Mesendoderm (in vitro differentiated cells): ENCODE measurements around the gene SERINC4.

ENCODE experiments used
- DNase-seq: peaks from one replicate; pipeline ENCODE4 v3.0.0; 2013
- H2AK5ac ChIP-seq: 2 replicates; pipeline ENCODE4 v1.6.1; 2013; ENCODE audit warnings: low read length, inconsistent platforms
- H2BK120ac ChIP-seq: 2 replicates; pipeline ENCODE4 v1.6.1; 2013; ENCODE audit warnings: low read depth, mild to moderate bottlenecking, low read length, moderate library complexity, mixed read lengths
- H2BK15ac ChIP-seq: replicated peaks from 2 replicates; pipeline ENCODE4 v1.6.1; 2013; ENCODE audit warnings: low read depth, mild to moderate bottlenecking, moderate library complexity
- H2BK5ac ChIP-seq: 2 replicates; pipeline ENCODE4 v1.6.1; 2013; ENCODE audit warnings: low read length, inconsistent platforms
- H3K18ac ChIP-seq: 2 replicates; pipeline ENCODE4 v1.6.1; 2013; ENCODE audit warnings: mild to moderate bottlenecking, low read length, mixed read lengths
- H3K23ac ChIP-seq: one replicate; pipeline ENCODE4 v1.6.1; 2013; ENCODE audit warnings: low read length
- H3K27ac ChIP-seq: 2 replicates; pipeline ENCODE4 v1.5.1; 2013; ENCODE audit warnings: low read depth, mild to moderate bottlenecking, inconsistent platforms, low read length, moderate library complexity
- H3K27me3 ChIP-seq: 2 replicates; pipeline ENCODE4 v1.6.1; 2013; ENCODE audit warnings: low read length, control low read depth, mild to moderate bottlenecking, inconsistent platforms; ENCODE audit not compliant: insufficient read depth, poor library complexity
- H3K36me3 ChIP-seq: 2 replicates; pipeline ENCODE4 v1.6.1; 2013; ENCODE audit warnings: low read length, inconsistent platforms; ENCODE audit not compliant: control insufficient read depth, insufficient read depth
- H3K4ac ChIP-seq: one replicate; pipeline ENCODE4 v1.6.1; 2013; ENCODE audit warnings: low read depth, mild to moderate bottlenecking, low read length, moderate library complexity
- H3K4me1 ChIP-seq: 2 replicates; pipeline ENCODE4 v1.6.1; 2013; ENCODE audit warnings: low read depth, low read length, inconsistent platforms; ENCODE audit not compliant: control insufficient read depth
- H3K4me2 ChIP-seq: 2 replicates; pipeline ENCODE4 v1.6.1; 2013; ENCODE audit warnings: low read length
- H3K4me3 ChIP-seq: 2 replicates; pipeline ENCODE4 v1.5.1; 2013; ENCODE audit warnings: mild to moderate bottlenecking, low read length
- H3K56ac ChIP-seq: one replicate; pipeline ENCODE4 v1.6.1; 2013; ENCODE audit warnings: low read length
- H3K79me1 ChIP-seq: 2 replicates; pipeline ENCODE4 v1.6.1; 2013; ENCODE audit warnings: low read length, inconsistent platforms
- H3K79me2 ChIP-seq: 2 replicates; pipeline ENCODE4 v1.6.1; 2013; ENCODE audit warnings: mild to moderate bottlenecking, low read length; ENCODE audit not compliant: control insufficient read depth, insufficient read depth
- H3K9ac ChIP-seq: 2 replicates; pipeline ENCODE4 v1.6.1; 2013; ENCODE audit warnings: low read length, inconsistent platforms
- H4K5ac ChIP-seq: one replicate; pipeline ENCODE4 v1.6.1; 2013; ENCODE audit warnings: low read length
- H4K8ac ChIP-seq: one replicate; pipeline ENCODE4 v1.6.1; 2013; ENCODE audit warnings: low read depth, mild to moderate bottlenecking, control low read depth, low read length, moderate library complexity
- WGBS: extraction: QIAGEN DNeasy Blood & Tissue Kit; methylation state at CpG from one replicate; pipeline ENCODE4 v1.1.7; 2013; ENCODE audit warnings: low lambda C conversion rate, missing lambda C conversion rate; ENCODE audit not compliant: insufficient coverage; ENCODE audit errors: extremely low coverage; 5-methylcytosine and 5-hydroxymethylcytosine counted together

SERINC4 gene

DNA sequence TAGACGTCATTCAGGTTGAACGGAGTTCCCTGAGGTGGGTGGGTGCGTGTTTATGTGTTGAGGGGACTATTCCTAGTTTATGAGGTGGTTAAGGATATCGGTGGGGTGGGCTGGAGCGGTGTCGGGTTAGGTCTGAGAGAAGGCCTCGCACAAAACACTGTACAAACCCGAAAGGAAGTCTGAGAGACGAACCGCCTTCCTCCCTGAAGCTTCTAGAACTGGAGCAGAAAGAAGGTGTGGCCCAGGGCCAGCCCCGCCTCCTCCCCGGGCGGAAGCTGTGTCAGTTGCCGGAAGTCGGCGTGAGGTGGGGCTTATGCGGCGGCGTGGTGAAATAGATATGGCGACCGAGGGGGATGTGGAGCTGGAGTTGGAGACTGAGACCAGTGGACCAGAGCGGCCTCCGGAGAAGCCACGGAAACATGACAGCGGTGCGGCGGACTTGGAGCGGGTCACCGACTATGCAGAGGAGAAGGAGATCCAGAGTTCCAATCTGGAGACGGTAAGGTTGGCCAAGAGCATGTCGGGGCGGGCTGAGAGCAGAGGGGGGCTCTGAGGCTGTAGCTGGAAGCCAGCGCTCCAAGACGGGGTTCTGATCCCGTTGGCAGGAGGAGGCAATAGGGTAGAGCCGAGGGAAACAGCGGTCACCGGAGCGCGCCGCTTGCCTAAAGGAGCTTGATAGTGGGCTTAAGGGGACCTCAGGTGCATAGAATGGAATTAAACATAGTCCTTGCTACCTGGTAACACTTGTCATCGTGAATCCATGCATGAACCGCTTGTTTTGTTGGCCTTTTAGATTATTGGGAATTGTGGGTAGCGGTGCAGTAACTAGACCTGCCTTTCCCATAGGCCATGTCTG is 494 bp upstream of the SERINC4 start, which contains the start of gene HYPK:
Gene HYPK, plus strand, starts transcription at position 314 of the 856 bp plus-strand sequence. Its CDS starts 24 bp downstream, at position 338.
- no peak within 1 kb of the TSS for H4K8ac ChIP-seq
- H3K4me3 ChIP-seq, result peak within 1 kb of the TSS; percentile 97
- no peak within 1 kb of the TSS for H4K5ac ChIP-seq
- peak within 1 kb of the TSS; percentile 97 for H3K9ac ChIP-seq
- no peak within 1 kb of the TSS for H3K23ac ChIP-seq
- H3K79me2 ChIP-seq, result peaks cover 11% of the 10 kb centered on the region
- peaks cover 4% of the 10 kb centered on the region for H3K79me1 ChIP-seq
- peak within 1 kb of the TSS; percentile 85 for H2AK5ac ChIP-seq
- H3K56ac ChIP-seq, result peak within 1 kb of the TSS; percentile 97
- no peak within 1 kb of the TSS for H2BK120ac ChIP-seq
- peak within 1 kb of the TSS; percentile 99 for H3K4me2 ChIP-seq
- no peaks in the 10 kb centered on the region for H3K27me3 ChIP-seq
- H3K4me1 ChIP-seq, result peaks cover 9% of the 10 kb centered on the region
- H3K4ac ChIP-seq, result no peak within 1 kb of the TSS
- peak within 1 kb of the TSS; percentile 92 for H2BK5ac ChIP-seq
- 100% methylated on average over 2 of the region's 44 CpGs for WGBS
- H3K18ac ChIP-seq, result peak within 1 kb of the TSS; percentile 11
- peaks cover 2% of the 10 kb centered on the region for H3K36me3 ChIP-seq
- no peak within 1 kb of the TSS for H2BK15ac ChIP-seq
- DNase-seq, result peak; percentile 89
- peak within 1 kb of the TSS; percentile 52 for H3K27ac ChIP-seq

DNA sequence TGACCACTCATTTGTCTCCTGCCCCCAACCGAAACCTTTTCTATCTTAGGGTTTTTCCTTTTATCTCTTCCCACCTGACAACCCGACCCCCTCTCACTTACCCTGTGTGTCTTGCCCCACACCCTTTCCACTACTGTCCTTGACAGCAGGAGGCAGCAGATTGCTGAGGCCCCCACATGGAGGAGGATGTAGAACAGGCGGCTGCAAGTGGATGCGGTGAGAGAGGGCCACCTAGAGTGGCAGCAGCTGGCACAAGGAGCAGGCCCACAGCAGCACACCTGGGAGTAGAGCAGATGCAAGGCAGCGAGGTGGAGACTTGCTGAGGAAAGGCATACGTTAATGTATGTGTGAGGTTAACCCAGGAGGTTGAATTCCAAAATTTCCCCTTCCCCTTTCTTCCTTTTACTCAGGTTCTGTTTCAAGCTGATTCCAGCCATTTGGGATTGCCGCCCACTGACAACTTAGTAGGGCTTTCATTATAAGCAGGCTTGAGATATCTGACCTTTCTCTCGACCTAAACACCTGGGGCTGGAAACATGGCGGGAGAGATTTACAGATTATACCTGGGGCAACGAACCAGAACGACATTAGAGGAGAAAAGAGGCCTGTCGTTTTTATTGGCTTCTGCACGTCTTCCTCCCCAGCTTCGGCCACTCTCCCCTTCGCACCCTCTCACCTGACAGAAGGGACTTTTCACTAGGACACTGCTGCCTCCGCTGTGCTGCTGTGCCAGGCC is 643 bp downstream of the SERINC4 start:
- DNase-seq, result peak; percentile 41
- H4K5ac ChIP-seq, result no peak overlapping the region
- H3K79me1 ChIP-seq, result peaks cover 9% of the 10 kb centered on the region
- peaks cover 19% of the 10 kb centered on the region for H3K4me1 ChIP-seq
- no peak overlapping the region for H3K18ac ChIP-seq
- peak overlapping the region; percentile 87 for H3K56ac ChIP-seq
- no CpG with 5 or more reads among the region's 16 CpGs for WGBS
- peak overlapping the region; percentile 50 for H2BK5ac ChIP-seq
- H3K27ac ChIP-seq, result no peak overlapping the region
- H3K23ac ChIP-seq, result no peak overlapping the region
- no peak overlapping the region for H3K4ac ChIP-seq
- H2BK120ac ChIP-seq, result no peak overlapping the region
- no peak overlapping the region for H2BK15ac ChIP-seq
- no peak overlapping the region for H3K4me2 ChIP-seq
- no peak overlapping the region for H4K8ac ChIP-seq
- no peaks in the 10 kb centered on the region for H3K27me3 ChIP-seq
- H3K36me3 ChIP-seq, result peaks cover 2% of the 10 kb centered on the region
- H3K79me2 ChIP-seq, result peaks cover 11% of the 10 kb centered on the region
- no peak overlapping the region for H3K4me3 ChIP-seq
- H3K9ac ChIP-seq, result no peak overlapping the region
- peak overlapping the region; percentile 85 for H2AK5ac ChIP-seq

DNA sequence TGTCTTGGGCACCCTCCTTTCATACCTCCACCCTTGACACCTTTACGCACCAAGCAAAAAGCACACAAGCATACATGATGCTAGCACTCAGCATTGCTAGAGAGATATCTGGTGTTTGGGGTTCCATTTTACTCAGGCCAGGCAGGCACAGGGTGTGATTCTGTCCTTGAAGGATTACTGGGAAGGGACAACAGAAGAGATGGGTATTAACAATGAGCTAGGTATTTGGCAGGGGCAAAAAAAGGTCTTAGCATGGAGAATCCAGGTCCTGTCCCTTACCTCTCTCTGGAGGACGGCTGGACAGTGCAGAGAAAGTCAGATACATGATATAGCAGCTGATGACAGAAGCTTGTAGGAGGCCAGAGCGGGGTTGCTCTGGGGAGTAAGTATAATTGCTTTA is 3.5 kb downstream of the SERINC4 start:
- Histone ChIP-seq H3K79me1 (peaks cover 24% of the 10 kb centered on the region), H2AK5ac (no peak overlapping the region), H3K27ac (no peak overlapping the region), H3K4me1 (peaks cover 27% of the 10 kb centered on the region), H4K8ac (no peak overlapping the region), H2BK5ac (no peak overlapping the region), H3K27me3 (no peaks in the 10 kb centered on the region), H3K79me2 (peaks cover 26% of the 10 kb centered on the region), H3K56ac (no peak overlapping the region), H3K4me3 (no peak overlapping the region), H2BK15ac (no peak overlapping the region), H3K4me2 (no peak overlapping the region), H4K5ac (no peak overlapping the region), H3K23ac (no peak overlapping the region), H2BK120ac (no peak overlapping the region), H3K9ac (no peak overlapping the region), H3K4ac (no peak overlapping the region), H3K36me3 (peaks cover 2% of the 10 kb centered on the region), H3K18ac (no peak overlapping the region)
- no CpG with 5 or more reads among the region's 3 CpGs for WGBS
- DNase-seq, result no peak

GRCh38 chr15:43795997-43796396 is 4.0 kb downstream of the SERINC4 start:
- Histone ChIP-seq H3K79me1 (peaks cover 22% of the 10 kb centered on the region), H3K36me3 (peaks cover 2% of the 10 kb centered on the region), H3K4me3 (no peak overlapping the region), H3K56ac (no peak overlapping the region), H3K4me2 (no peak overlapping the region), H2AK5ac (no peak overlapping the region), H3K18ac (no peak overlapping the region), H4K8ac (no peak overlapping the region), H2BK120ac (no peak overlapping the region), H3K4ac (no peak overlapping the region), H3K23ac (no peak overlapping the region), H3K27ac (no peak overlapping the region), H3K9ac (no peak overlapping the region), H3K27me3 (no peaks in the 10 kb centered on the region), H3K4me1 (peaks cover 27% of the 10 kb centered on the region), H2BK15ac (no peak overlapping the region), H2BK5ac (no peak overlapping the region), H3K79me2 (peaks cover 21% of the 10 kb centered on the region), H4K5ac (no peak overlapping the region)
- DNase-seq, result peak; percentile 63

DNA sequence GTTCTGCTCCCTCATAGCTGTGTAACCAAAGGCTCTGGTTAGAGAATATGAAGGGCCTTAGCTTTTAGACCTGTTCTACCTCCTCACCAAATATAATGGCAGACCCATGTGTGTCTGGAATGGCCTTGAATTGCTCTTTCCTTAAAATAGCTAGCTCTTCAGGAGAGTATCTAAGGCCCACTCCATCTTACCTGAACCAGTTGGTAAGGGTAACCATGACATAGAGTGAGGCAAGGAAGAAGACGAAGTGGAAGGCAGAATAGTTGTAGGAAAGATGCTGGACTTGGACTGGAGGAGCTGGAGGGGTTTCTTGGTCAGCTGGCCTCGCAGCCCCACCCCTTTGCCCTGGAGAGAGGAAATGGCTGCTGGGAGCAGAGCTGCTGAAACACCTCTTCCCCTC is 4.8 kb downstream of the SERINC4 start:
- no peak overlapping the region for H3K23ac ChIP-seq
- peaks cover 2% of the 10 kb centered on the region for H3K36me3 ChIP-seq
- peaks cover 16% of the 10 kb centered on the region for H3K79me2 ChIP-seq
- no peak overlapping the region for H4K5ac ChIP-seq
- no peak overlapping the region for H3K4me3 ChIP-seq
- H3K4ac ChIP-seq, result no peak overlapping the region
- no peaks in the 10 kb centered on the region for H3K27me3 ChIP-seq
- H3K4me2 ChIP-seq, result no peak overlapping the region
- no peak overlapping the region for H2BK5ac ChIP-seq
- peaks cover 20% of the 10 kb centered on the region for H3K79me1 ChIP-seq
- H2BK120ac ChIP-seq, result no peak overlapping the region
- H2AK5ac ChIP-seq, result no peak overlapping the region
- WGBS, result no CpG with 5 or more reads among the region's 2 CpGs
- no peak overlapping the region for H4K8ac ChIP-seq
- DNase-seq, result no peak
- no peak overlapping the region for H3K18ac ChIP-seq
- H3K4me1 ChIP-seq, result peaks cover 26% of the 10 kb centered on the region
- no peak overlapping the region for H3K56ac ChIP-seq
- H3K27ac ChIP-seq, result no peak overlapping the region
- no peak overlapping the region for H2BK15ac ChIP-seq
- no peak overlapping the region for H3K9ac ChIP-seq
